HL-60 (cell line): Measurements from ENCODE around the gene USP6.
"Not testable (repeated sequence)": the region's sequence is repeated elsewhere in the genome, so short reads cannot be mapped to it uniquely, and the experiment has no call there.

Experiments
- DNase-seq, 2 experiments: peaks; one replicate each; pipeline ENCODE4 v3.0.0-alpha.2; 2010 to 2020; ENCODE audit warnings: low read depth in 1 of 2, low spot score in 1 of 2
- H3K27ac ChIP-seq: fragments of 250-450 bp; sonication (Bioruptor Pico); replicated peaks from 2 replicates; pipeline ENCODE4 v1.5.1; 2020; ENCODE audit warnings: mild to moderate bottlenecking, moderate library complexity
- H3K27me3 ChIP-seq: fragments of 250-450 bp; sonication (Bioruptor Pico); 2 replicates; pipeline ENCODE4 v1.5.1; 2021; ENCODE audit warnings: mild to moderate bottlenecking, moderate library complexity; ENCODE audit not compliant: insufficient read depth, poor library complexity, severe bottlenecking
- H3K4me3 ChIP-seq: replicated peaks from 2 replicates; pipeline ENCODE4 v1.5.1; 2011; ENCODE audit warnings: mild to moderate bottlenecking, control low read depth, low read length; ENCODE audit not compliant: insufficient read depth
- CTCF ChIP-seq: IDR thresholded peaks from one replicate; pipeline ENCODE4 v1.5.1; 2011; ENCODE audit warnings: low read length, control low read depth, inconsistent platforms; ENCODE audit not compliant: insufficient read depth
- GABPA ChIP-seq: IDR thresholded peaks from 2 replicates; pipeline ENCODE4 v1.6.1; 2012; ENCODE audit warnings: low read depth
- POLR2AphosphoS5 ChIP-seq: IDR thresholded peaks from 2 replicates; pipeline ENCODE4 v1.6.1; 2012; ENCODE audit warnings: low read depth
- REST ChIP-seq: IDR thresholded peaks from 2 replicates; pipeline ENCODE4 v1.6.1; 2012; ENCODE audit warnings: low read depth; ENCODE audit not compliant: insufficient replicate concordance
- SPI1 ChIP-seq: IDR thresholded peaks from 2 replicates; pipeline ENCODE4 v1.6.1; 2012; ENCODE audit warnings: low read depth, mild to moderate bottlenecking, borderline replicate concordance

USP6 gene

GRCh38 chr17:5219536-5219935 is 103.7 kb downstream of the USP6 start:
- H3K4me3 ChIP-seq, result no peak overlapping the region
- TF ChIP-seq POLR2AphosphoS5 (no peak), SPI1 (no peak), GABPA (no peak), REST (no peak), CTCF (no peak)
- H3K27ac ChIP-seq, result no peak overlapping the region

GRCh38 chr17:5220074-5220473 is 104.2 kb downstream of the USP6 start:
- H3K27ac ChIP-seq, result no peak overlapping the region
- TF ChIP-seq CTCF (no peak), POLR2AphosphoS5 (no peak), SPI1 (no peak), GABPA (no peak), REST (no peak)
- H3K27me3 ChIP-seq, result no peaks in the 10 kb centered on the region
- H3K4me3 ChIP-seq, result no peak overlapping the region
- DNase-seq, result no peak

More at GRCh38 chr17:5219536-5219935, 103.7 kb downstream of the USP6 start:
- H3K27me3 ChIP-seq, result no peaks in the 10 kb centered on the region
- DNase-seq, result no peak

- not testable (repeated sequence) for H3K27me3 ChIP-seq, H3K27ac ChIP-seq, DNase-seq, H3K4me3 ChIP-seq
These were observed 106.1 kb downstream of the USP6 start for GRCh38 chr17:5221912-5222311.
